GOT3 (cell line): ENCODE measurements around the gene PLPP4.
"Not testable (repeated sequence)": the region's sequence is repeated elsewhere in the genome, so short reads cannot be mapped to it uniquely, and the experiment has no call there.

ENCODE experiments used
- DNase-seq: peaks from one replicate; lab custom pipeline; 2025; ENCODE audit warnings: mixed read lengths; lab: John Stamatoyannopoulos, UW

PLPP4 gene

GRCh38 chr10:120490288-120490687 is 33.3 kb downstream of the PLPP4 start:
- DNase-seq = no peak

- DNase-seq = no peak
Measured at GRCh38 chr10:120492346-120492745, 35.3 kb downstream of the PLPP4 start.

- DNase-seq = no peak
Measured at GRCh38 chr10:120493411-120494312, 36.6 kb downstream of the PLPP4 start.

GRCh38 chr10:120494313-120494710 is 37.3 kb downstream of the PLPP4 start:
- no peak for DNase-seq

- no peak for DNase-seq
Measured at GRCh38 chr10:120495226-120496009, 38.4 kb downstream of the PLPP4 start.

GRCh38 chr10:120499883-120500282 is 42.9 kb downstream of the PLPP4 start:
- DNase-seq = no peak

GRCh38 chr10:120503689-120504088 is 46.7 kb downstream of the PLPP4 start:
- no peak for DNase-seq

- DNase-seq = not testable (repeated sequence)
Measured at GRCh38 chr10:120504227-120504626, 47.2 kb downstream of the PLPP4 start.

GRCh38 chr10:120505056-120505455 is 48.0 kb downstream of the PLPP4 start:
- no peak for DNase-seq

GRCh38 chr10:120505866-120506265 is 48.8 kb downstream of the PLPP4 start:
- no peak for DNase-seq

- no peak for DNase-seq
Measured at GRCh38 chr10:120506674-120507073, 49.6 kb downstream of the PLPP4 start.

GRCh38 chr10:120507175-120507574 is 50.1 kb downstream of the PLPP4 start:
- DNase-seq = no peak

- no peak for DNase-seq
Measured at GRCh38 chr10:120507651-120508050, 50.6 kb downstream of the PLPP4 start.

- no peak for DNase-seq
Measured at GRCh38 chr10:120508393-120508792, 51.4 kb downstream of the PLPP4 start.

GRCh38 chr10:120508966-120509365 is 51.9 kb downstream of the PLPP4 start:
- no peak for DNase-seq

GRCh38 chr10:120511165-120511564 is 54.1 kb downstream of the PLPP4 start:
- DNase-seq = no peak

- DNase-seq = no peak
Measured at GRCh38 chr10:120513307-120513796, 56.3 kb downstream of the PLPP4 start.

GRCh38 chr10:120514035-120514620 is 57.1 kb downstream of the PLPP4 start:
- DNase-seq = no peak

- no peak for DNase-seq
Measured at GRCh38 chr10:120514959-120515358, 57.9 kb downstream of the PLPP4 start.

GRCh38 chr10:120515741-120516140 is 58.7 kb downstream of the PLPP4 start:
- DNase-seq = no peak

- DNase-seq = no peak
Measured at GRCh38 chr10:120516426-120516825, 59.4 kb downstream of the PLPP4 start.

GRCh38 chr10:120517196-120517595 is 60.2 kb downstream of the PLPP4 start:
- no peak for DNase-seq
